Smooth muscle cell (in vitro differentiated cells): Measurements from ENCODE around the gene PYM1. TPM values are rescaled to one million over a fixed set of nuclear protein-coding genes. Genes with fewer than 3 reads are reported as not detected.
"Not testable (repeated sequence)": the region's sequence is repeated elsewhere in the genome, so short reads cannot be mapped to it uniquely, and the experiment has no call there.

Experiments used
- DNase-seq: peaks from one replicate; lab custom pipeline; 2025; ENCODE audit not compliant: unreplicated experiment; lab: John Stamatoyannopoulos, UW
- H2AFZ ChIP-seq: fragments of 200-600 bp; sonication (generic); 2 replicates; pipeline ENCODE4 v1.6.0; 2016; ENCODE audit warnings: antibody characterized with exemption, low read depth, mild to moderate bottlenecking
- H3F3A ChIP-seq: fragments of 200-600 bp; sonication (generic); 2 replicates; pipeline ENCODE4 v1.6.0; 2017; ENCODE audit warnings: antibody characterized with exemption, low read depth
- H3K27ac ChIP-seq: fragments of 200-600 bp; sonication (generic); 2 replicates; pipeline ENCODE4 v1.5.1; 2016; ENCODE audit warnings: low read depth, mild to moderate bottlenecking
- H3K27me3 ChIP-seq: fragments of 200-600 bp; sonication (generic); 2 replicates; pipeline ENCODE4 v1.6.1; 2016; ENCODE audit warnings: low read depth, mild to moderate bottlenecking
- H3K36me3 ChIP-seq: fragments of 200-600 bp; sonication (generic); 2 replicates; pipeline ENCODE4 v1.5.1; 2016; ENCODE audit warnings: low read depth
- H3K4me1 ChIP-seq: fragments of 200-600 bp; sonication (generic); 2 replicates; pipeline ENCODE4 v1.5.1; 2016; ENCODE audit warnings: low read depth
- H3K4me2 ChIP-seq: fragments of 200-600 bp; sonication (generic); 2 replicates; pipeline ENCODE4 v1.6.0; 2016; ENCODE audit warnings: mild to moderate bottlenecking
- H3K4me3 ChIP-seq: fragments of 200-600 bp; sonication (generic); 2 replicates; pipeline ENCODE4 v1.5.1; 2016; ENCODE audit warnings: mild to moderate bottlenecking
- H3K79me2 ChIP-seq: fragments of 200-600 bp; sonication (generic); 2 replicates; pipeline ENCODE4 v1.6.0; 2016; ENCODE audit warnings: low read depth, mild to moderate bottlenecking
- H3K9ac ChIP-seq: fragments of 200-600 bp; sonication (generic); 2 replicates; pipeline ENCODE4 v1.6.0; 2016; ENCODE audit warnings: low read depth
- H3K9me3 ChIP-seq: fragments of 200-600 bp; sonication (generic); replicated peaks from 2 replicates; pipeline ENCODE4 v1.5.1; 2016; ENCODE audit warnings: low read depth
- H4K20me1 ChIP-seq: fragments of 200-600 bp; sonication (generic); 2 replicates; pipeline ENCODE4 v1.6.0; 2016; ENCODE audit warnings: low read depth
- WGBS: methylation state at CpG from one replicate; pipeline ENCODE4 v1.1.7; 2016; ENCODE audit warnings: low lambda C conversion rate; 5-methylcytosine and 5-hydroxymethylcytosine counted together
- polyA plus RNA-seq: library from polyadenylated mRNA; unstranded; fragments of >200 nt; fragmentation: Nextera tagmentation; extraction: Ambion mirVana; gene quantifications from 2 replicates; pipeline ENCODE4 v1.2.1, GENCODE V29; 2016
- total RNA-seq: library from RNA; depleted of rRNA; stranded (reverse); fragments of >200 nt; gene quantifications from 2 replicates; pipeline ENCODE4 v1.2.3, GENCODE V29; 2014
- TF ChIP-seq, protein P1 (sequence below): fragments of 200-600 bp; sonication (generic); IDR thresholded peaks from 2 replicates; pipeline ENCODE4 v1.5.1; 2017; ENCODE audit warnings: borderline replicate concordance, mild to moderate bottlenecking, antibody characterized with exemption; ENCODE audit not compliant: insufficient read depth, poor library complexity, severe bottlenecking

Gene PYM1
- total and polyA plus RNA-seq, 2 experiments from 2014 or later = 28.6 to 51.2 TPM

DNA sequence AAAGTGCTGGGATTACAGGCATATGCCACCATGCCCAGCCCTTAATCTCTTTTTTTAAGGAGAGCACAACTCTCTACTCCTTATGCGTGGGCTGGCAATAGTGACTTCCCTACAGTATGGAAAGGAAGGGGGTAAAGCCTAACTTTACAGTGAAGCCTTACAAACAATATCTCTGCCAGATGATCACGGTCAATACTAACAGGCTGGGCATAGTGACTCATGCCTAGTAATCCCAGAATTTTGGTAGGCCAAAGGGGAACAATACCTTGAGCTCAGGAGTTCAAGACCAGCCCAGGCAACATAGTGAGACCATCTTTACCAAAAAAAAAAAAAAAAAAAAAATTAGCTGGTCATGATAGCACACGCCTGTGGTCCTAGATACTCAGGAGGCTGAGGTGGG is 5.6 kb downstream of the PYM1 start:
- H3K9ac ChIP-seq = no peak overlapping the region
- H3K36me3 ChIP-seq = no peaks in the 10 kb centered on the region
- DNase-seq = no peak
- no peaks in the 10 kb centered on the region for H3K27me3 ChIP-seq
- no peak overlapping the region for H3K27ac ChIP-seq
- no peaks in the 10 kb centered on the region for H3K9me3 ChIP-seq
- H4K20me1 ChIP-seq = peaks cover 41% of the 10 kb centered on the region
- peaks cover 11% of the 10 kb centered on the region for H3K4me1 ChIP-seq
- H2AFZ ChIP-seq = no peak overlapping the region
- H3K4me2 ChIP-seq = no peak overlapping the region
- H3K79me2 ChIP-seq = peaks cover 97% of the 10 kb centered on the region
- H3K4me3 ChIP-seq = no peak overlapping the region
- TF ChIP-seq, protein P1, sequence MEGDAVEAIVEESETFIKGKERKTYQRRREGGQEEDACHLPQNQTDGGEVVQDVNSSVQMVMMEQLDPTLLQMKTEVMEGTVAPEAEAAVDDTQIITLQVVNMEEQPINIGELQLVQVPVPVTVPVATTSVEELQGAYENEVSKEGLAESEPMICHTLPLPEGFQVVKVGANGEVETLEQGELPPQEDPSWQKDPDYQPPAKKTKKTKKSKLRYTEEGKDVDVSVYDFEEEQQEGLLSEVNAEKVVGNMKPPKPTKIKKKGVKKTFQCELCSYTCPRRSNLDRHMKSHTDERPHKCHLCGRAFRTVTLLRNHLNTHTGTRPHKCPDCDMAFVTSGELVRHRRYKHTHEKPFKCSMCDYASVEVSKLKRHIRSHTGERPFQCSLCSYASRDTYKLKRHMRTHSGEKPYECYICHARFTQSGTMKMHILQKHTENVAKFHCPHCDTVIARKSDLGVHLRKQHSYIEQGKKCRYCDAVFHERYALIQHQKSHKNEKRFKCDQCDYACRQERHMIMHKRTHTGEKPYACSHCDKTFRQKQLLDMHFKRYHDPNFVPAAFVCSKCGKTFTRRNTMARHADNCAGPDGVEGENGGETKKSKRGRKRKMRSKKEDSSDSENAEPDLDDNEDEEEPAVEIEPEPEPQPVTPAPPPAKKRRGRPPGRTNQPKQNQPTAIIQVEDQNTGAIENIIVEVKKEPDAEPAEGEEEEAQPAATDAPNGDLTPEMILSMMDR = no peak
- H3F3A ChIP-seq = no peaks in the 10 kb centered on the region
- 89% methylated on average over 3 of the region's 3 CpGs for WGBS

DNA sequence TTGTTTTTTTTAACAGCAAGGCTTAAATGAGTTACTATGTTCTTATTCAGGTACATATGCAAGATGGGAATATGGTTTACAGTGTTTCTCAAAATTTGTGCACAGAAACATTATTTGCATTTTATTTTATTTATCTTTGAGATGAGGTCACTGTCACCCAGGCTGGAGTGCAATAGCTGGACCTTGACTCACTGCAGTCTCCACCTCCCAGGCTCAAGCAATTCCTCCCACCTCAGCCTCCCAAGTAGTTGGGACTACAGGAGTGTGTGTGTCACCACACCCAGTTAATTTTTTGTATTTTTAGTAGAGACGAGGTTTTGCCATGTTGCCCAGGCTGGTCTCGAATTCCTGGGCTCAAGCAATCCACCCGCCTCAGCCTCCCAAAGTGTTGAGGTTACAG is 8.7 kb downstream of the PYM1 start:
- Histone ChIP-seq H3K27ac (peak overlapping the region; percentile 68), H4K20me1 (peaks cover 70% of the 10 kb centered on the region), H3K79me2 (peaks cover 96% of the 10 kb centered on the region)
- H3K4me3 ChIP-seq, H3K36me3 ChIP-seq, H3F3A ChIP-seq, H3K9ac ChIP-seq, H3K4me2 ChIP-seq, H3K4me1 ChIP-seq, H3K9me3 ChIP-seq, H3K27me3 ChIP-seq, DNase-seq, H2AFZ ChIP-seq: not testable (repeated sequence)
- WGBS = 84% methylated on average over 3 of the region's 3 CpGs

DNA sequence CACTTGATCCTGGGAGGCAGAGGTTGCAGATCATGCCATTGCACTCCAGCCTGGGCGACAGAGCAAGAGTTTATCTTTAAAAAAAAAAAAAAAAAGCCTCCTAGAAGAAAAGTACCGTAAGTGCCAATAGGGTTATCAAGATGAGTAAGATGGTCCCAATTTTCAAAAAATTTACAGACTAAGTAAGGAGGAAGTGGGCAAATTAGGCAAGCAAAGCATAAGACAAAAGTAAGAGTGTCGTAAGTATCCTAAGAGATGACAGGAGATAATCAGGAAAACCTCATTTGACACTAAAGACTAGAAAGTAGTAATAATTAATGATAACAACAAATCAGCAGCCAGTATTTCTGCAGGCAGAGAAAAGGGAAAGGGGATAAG is 12.2 kb downstream of the PYM1 start:
- Histone ChIP-seq H2AFZ (no peak overlapping the region), H3K36me3 (peaks cover 11% of the 10 kb centered on the region), H3K27ac (no peak overlapping the region), H3K4me3 (no peak overlapping the region), H3K79me2 (peaks cover 94% of the 10 kb centered on the region), H3F3A (no peaks in the 10 kb centered on the region), H3K4me2 (no peak overlapping the region), H3K4me1 (no peaks in the 10 kb centered on the region), H3K9me3 (no peaks in the 10 kb centered on the region), H4K20me1 (peaks cover 49% of the 10 kb centered on the region), H3K9ac (no peak overlapping the region), H3K27me3 (no peaks in the 10 kb centered on the region)
- DNase-seq = no peak
- 84% methylated on average over 3 of the region's 3 CpGs for WGBS
- TF ChIP-seq, protein P1 = no peak

DNA sequence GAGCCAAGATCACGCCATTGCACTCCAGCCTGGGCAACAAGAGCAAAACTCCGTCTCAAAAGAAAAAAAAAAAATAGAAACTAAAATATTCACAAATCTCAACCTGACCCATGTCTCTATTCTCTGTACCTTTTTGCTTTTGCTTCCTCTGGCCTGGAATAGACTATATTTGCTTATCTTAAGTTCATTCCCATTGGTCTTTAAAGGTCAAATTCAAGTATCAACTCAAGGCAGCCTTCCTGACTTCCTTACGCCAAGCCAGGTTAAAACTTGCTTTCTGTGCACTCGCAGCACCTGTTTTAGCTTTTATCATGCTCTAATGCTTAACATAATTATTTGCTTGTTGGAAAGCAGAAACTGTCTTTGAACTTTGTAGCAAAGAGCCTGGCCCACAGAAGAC is 14.8 kb downstream of the PYM1 start:
- no peaks in the 10 kb centered on the region for H3K27me3 ChIP-seq
- peaks cover 43% of the 10 kb centered on the region for H4K20me1 ChIP-seq
- no peak overlapping the region for H3K4me3 ChIP-seq
- DNase-seq = no peak
- H3K9me3 ChIP-seq = no peaks in the 10 kb centered on the region
- TF ChIP-seq, protein P1 = no peak
- H3K9ac ChIP-seq = no peak overlapping the region
- H3K4me1 ChIP-seq = peaks cover 9% of the 10 kb centered on the region
- no peak overlapping the region for H2AFZ ChIP-seq
- H3F3A ChIP-seq = no peaks in the 10 kb centered on the region
- H3K36me3 ChIP-seq = peaks cover 11% of the 10 kb centered on the region
- WGBS = over 99% methylated on average over 4 of the region's 4 CpGs
- no peak overlapping the region for H3K4me2 ChIP-seq
- peaks cover 82% of the 10 kb centered on the region for H3K79me2 ChIP-seq
- no peak overlapping the region for H3K27ac ChIP-seq
